ENCODE results near the gene TMCO2.

TMCO2 gene

GRCh38 chr1:40258445-40258769, 10.7 kb downstream of the TMCO2 start:
- peak; percentile 6 for DNase-seq

- DNase-seq: no peak
Observed at GRCh38 chr1:40264354-40264781, 16.6 kb downstream of the TMCO2 start.

- no peak for DNase-seq
Observed at GRCh38 chr1:40265298-40265697, 17.6 kb downstream of the TMCO2 start.

GRCh38 chr1:40265919-40266318, 18.2 kb downstream of the TMCO2 start:
- no peak for DNase-seq

- DNase-seq: no peak
Observed at GRCh38 chr1:40266786-40267535, 19.2 kb downstream of the TMCO2 start.

GRCh38 chr1:40267767-40268187, 20.0 kb downstream of the TMCO2 start:
- peak; percentile 95 for DNase-seq

GRCh38 chr1:40268211-40268610, 20.5 kb downstream of the TMCO2 start:
- no peak for DNase-seq

- DNase-seq: peak; percentile 17
Observed at GRCh38 chr1:40270152-40270834, 22.6 kb downstream of the TMCO2 start.

GRCh38 chr1:40272653-40273213, 25.0 kb downstream of the TMCO2 start:
- DNase-seq: no peak

GRCh38 chr1:40273547-40274166, 25.9 kb downstream of the TMCO2 start:
- no peak for DNase-seq

- no peak for DNase-seq
Observed at GRCh38 chr1:40274331-40274730, 26.6 kb downstream of the TMCO2 start.

- DNase-seq: no peak
Observed at GRCh38 chr1:40276122-40276521, 28.4 kb downstream of the TMCO2 start.

- DNase-seq: no peak
Observed at GRCh38 chr1:40281853-40282252, 34.1 kb downstream of the TMCO2 start.

- DNase-seq: no peak
Observed at GRCh38 chr1:40291293-40291692, 43.6 kb downstream of the TMCO2 start.

- DNase-seq: peak; percentile 59
Observed at GRCh38 chr1:40299366-40300248, 51.9 kb downstream of the TMCO2 start.

GRCh38 chr1:40300249-40300567, 52.5 kb downstream of the TMCO2 start:
- DNase-seq: no peak

- DNase-seq: no peak
Observed at GRCh38 chr1:40300651-40301050, 52.9 kb downstream of the TMCO2 start.

GRCh38 chr1:40301066-40301465, 53.3 kb downstream of the TMCO2 start:
- no peak for DNase-seq
